Activated CD8-positive, alpha-beta T cell treated with anti-CD3 and anti-CD28 coated beads for 36 hours (primary cell): ENCODE results near the gene C1orf159. TPM values are rescaled to one million over a fixed set of nuclear protein-coding genes. Genes with fewer than 3 reads are reported as not detected.

Experiments used
- ATAC-seq: fragments of 200-7000 bp; cut with Tn5 transposase; one replicate; pipeline ENCODE4 v1.10.0; 2021; ENCODE audit warnings: mild to moderate bottlenecking, moderate library complexity
- CTCF ChIA-PET: fragments of 350-600 bp; sonication (Branson Sonifier 250); formaldehyde crosslinking; loops from one replicate; lab custom pipeline; 2021; ENCODE audit warnings: antibody characterized with exemption; lab: Charles Lee
- POLR2A ChIA-PET: fragments of 350-600 bp; sonication (Branson Sonifier 250); formaldehyde crosslinking; loops from one replicate; lab custom pipeline; 2021; ENCODE audit warnings: antibody characterized with exemption; lab: Charles Lee
- DNase-seq: peaks from one replicate; pipeline ENCODE4 v3.0.0-alpha.2; 2020
- H3K27ac Mint-ChIP-seq: one replicate; pipeline ENCODE4 v1.8.0; 2021; ENCODE audit warnings: mild to moderate bottlenecking, mixed read lengths
- H3K27me3 Mint-ChIP-seq: one replicate; pipeline ENCODE4 v1.8.0; 2021; ENCODE audit warnings: mixed read lengths
- H3K36me3 Mint-ChIP-seq: one replicate; pipeline ENCODE4 v1.8.0; 2021; ENCODE audit warnings: low read depth, mixed read lengths
- H3K4me1 Mint-ChIP-seq: one replicate; pipeline ENCODE4 v1.8.0; 2021; ENCODE audit warnings: low read depth, mixed read lengths
- H3K4me3 Mint-ChIP-seq: one replicate; pipeline ENCODE4 v1.8.0; 2021; ENCODE audit warnings: mild to moderate bottlenecking, moderate library complexity, mixed read lengths
- H3K9me3 Mint-ChIP-seq: one replicate; pipeline ENCODE4 v1.8.0; 2021; ENCODE audit warnings: mixed read lengths
- CTCF ChIP-seq: fragments of 200-600 bp; IDR thresholded peaks from one replicate; pipeline ENCODE4 v1.8.0; 2022; ENCODE audit warnings: antibody characterized with exemption, mild to moderate bottlenecking
- intact Hi-C: fragments of 100-400 bp; cut with micrococcal nuclease; formaldehyde crosslinking; loops from one replicate; pipeline ENCODE4 v1.10.0; 2022
- total RNA-seq, 2 experiments: library from RNA; stranded (reverse); gene quantifications; one replicate each; pipeline ENCODE4 v1.2.3, GENCODE V29; 2021

The C1orf159 gene
- total RNA-seq, 2 experiments from 2014 or later: 17.5 to 20.3 TPM

DNA sequence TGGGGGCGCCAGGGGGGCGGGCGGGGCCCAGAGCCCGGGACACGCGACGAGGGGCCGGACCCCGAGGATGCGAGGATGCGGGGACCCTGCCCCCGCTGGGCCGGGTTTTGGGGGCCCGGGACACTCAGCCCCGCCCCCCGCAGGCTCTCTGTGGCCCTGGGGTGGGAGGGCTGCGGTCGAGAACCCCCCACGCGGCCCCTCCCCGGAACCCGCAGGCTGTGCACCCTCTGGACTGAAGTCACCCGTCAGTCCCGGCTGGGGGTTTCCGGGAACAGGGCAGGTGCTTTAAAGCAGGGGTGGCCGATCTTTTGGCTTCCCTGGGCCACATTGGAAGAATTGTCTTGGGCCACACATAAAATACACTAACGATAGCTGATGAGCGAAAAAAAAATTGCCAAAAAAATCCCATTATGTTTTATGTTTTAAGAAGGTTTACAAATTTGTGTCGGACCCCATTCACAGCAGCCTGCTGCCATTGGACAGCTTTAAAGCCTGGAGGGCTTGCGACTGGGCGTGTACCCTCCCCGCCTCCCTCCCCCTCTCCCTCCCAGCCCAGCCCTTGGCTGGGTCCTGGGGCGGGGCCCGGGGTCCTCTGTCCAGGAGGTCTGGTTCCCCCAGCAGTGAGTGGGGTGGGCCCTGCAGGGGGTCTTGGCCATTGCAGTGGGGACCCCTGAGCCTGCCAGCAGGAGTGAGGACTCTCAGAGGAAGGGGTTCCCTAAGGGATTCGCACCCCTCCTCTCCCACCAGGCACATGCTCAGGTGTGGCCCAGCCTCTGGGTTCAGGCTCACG lies 21.6 kb upstream of the C1orf159 start:
- intact Hi-C loops: no loop called here
- H3K27ac Mint-ChIP-seq: peak overlapping the region; percentile 88
- H3K36me3 Mint-ChIP-seq: no peaks in the 10 kb centered on the region
- DNase-seq (peak; percentile 89), ATAC-seq (peak; percentile 84)
- no peaks in the 10 kb centered on the region for H3K27me3 Mint-ChIP-seq
- peak overlapping the region; percentile 59 for H3K4me3 Mint-ChIP-seq
- no peaks in the 10 kb centered on the region for H3K9me3 Mint-ChIP-seq
- POLR2A ChIA-PET: interaction anchor here (1.3 to 1.7 kb wide), 2 partner anchors 15 to 94 kb away, joined by 3 to 5 read pairs; partner anchors contain the start of gene SDF4
- TF ChIP-seq CTCF: no peak
- H3K4me1 Mint-ChIP-seq: peaks cover 16% of the 10 kb centered on the region
- CTCF ChIA-PET: interaction anchor here (1.3 to 2.7 kb wide), 2 partner anchors 15 to 113 kb away, joined by 3 to 20 read pairs; no protein-coding TSS in a partner anchor

DNA sequence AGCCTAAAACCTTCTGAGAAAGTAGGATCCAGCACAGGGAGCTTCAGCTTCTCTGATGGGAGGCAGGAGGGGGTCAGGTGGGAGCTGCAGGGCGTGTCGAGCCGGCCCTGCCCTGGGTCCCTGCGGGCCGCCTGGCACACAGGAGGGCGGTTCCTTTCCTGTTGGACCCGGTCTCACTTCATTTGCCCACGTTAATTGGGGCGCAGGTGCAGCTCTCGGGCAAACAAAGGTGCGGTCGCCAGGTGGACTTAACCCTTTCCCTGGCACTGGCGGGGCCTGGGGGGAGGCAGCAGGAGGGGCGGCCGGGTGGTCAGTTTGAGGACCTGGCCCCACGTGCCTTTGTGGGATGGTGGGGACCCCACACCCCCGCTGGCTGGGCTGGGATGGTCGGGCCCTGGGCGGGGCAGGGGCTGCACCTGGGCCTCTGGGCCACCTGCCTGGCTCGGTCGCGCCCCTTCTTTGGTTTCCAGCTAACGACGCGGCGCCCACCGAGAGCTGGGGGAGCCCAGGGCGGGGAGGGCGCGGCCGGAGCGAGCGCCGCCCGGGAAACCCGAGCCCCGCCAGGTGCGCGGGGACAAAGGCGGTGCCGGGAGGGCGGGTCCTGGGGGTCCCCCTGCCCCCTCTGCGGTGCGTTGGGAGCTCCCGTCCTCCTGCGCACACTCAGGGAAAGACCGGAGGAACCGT lies 20.8 kb upstream of the C1orf159 start:
- no peaks in the 10 kb centered on the region for H3K9me3 Mint-ChIP-seq
- DNase-seq (no peak), ATAC-seq (peak; percentile 38)
- H3K27ac Mint-ChIP-seq: no peak overlapping the region
- intact Hi-C loops: no loop called here
- ChIA-PET CTCF (interaction anchor here (1.3 to 2.7 kb wide), 2 partner anchors 15 to 114 kb away, joined by 3 to 20 read pairs; no protein-coding TSS in a partner anchor), POLR2A (interaction anchor here (0.7 to 1.8 kb wide), 5 partner anchors 11 to 95 kb away, joined by 3 to 5 read pairs (median 4); partner anchors contain the start of gene SDF4)
- H3K4me3 Mint-ChIP-seq: no peak overlapping the region
- H3K36me3 Mint-ChIP-seq: no peaks in the 10 kb centered on the region
- H3K4me1 Mint-ChIP-seq: peaks cover 11% of the 10 kb centered on the region
- H3K27me3 Mint-ChIP-seq: no peaks in the 10 kb centered on the region
- TF ChIP-seq CTCF: no peak

DNA sequence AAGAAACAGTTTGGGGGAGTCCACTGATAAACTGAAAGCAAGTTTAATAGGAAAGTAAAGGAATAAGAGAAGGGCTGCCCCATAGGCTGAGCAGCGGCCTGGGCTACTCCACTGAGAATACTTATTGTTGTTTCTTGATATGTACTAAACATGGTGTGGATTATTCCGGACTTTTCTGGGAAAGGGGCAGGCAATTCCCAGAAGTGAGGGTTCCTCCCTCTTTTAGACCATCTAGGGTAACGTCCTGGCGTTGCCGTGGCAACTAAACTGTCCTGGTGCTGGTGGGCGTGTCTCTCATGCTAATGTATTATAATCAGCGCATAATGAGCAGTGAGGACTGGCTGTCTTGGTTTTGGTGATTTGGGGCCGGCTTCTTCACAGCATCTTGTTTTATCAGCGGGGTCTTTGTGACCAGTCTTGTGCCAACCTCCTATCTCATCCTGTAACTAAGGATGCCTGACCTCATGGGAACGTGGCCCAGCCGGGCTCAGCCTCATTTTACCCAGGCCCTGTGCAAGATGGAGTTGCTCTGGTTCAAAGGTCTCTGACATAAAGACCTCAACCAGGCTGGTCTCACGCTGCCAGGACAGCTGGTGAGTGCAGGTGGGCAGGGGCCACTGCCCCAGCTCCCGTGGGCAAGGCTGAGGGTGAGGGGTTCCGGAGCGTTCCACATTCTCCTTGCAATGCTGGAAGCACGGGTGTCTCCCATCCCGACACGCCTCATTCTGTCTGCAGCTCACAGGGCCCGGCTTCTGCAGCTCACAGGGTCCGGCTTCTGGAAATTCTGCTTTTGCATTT lies 19.6 kb upstream of the C1orf159 start:
- Mint-ChIP-seq H3K4me3 (no peak overlapping the region), H3K4me1 (peaks cover 11% of the 10 kb centered on the region), H3K27ac (no peak overlapping the region), H3K27me3 (no peaks in the 10 kb centered on the region), H3K9me3 (no peaks in the 10 kb centered on the region), H3K36me3 (no peaks in the 10 kb centered on the region)
- ATAC-seq: no peak
- intact Hi-C loops: no loop called here
- POLR2A ChIA-PET: interaction anchor here (0.7 to 1.8 kb wide), 3 partner anchors 13 to 70 kb away, joined by 3 to 5 read pairs (median 5); no protein-coding TSS in a partner anchor
- CTCF ChIA-PET: interaction anchor here (2.7 kb wide), 1 partner anchor 13 kb away, joined by 20 read pairs; no protein-coding TSS in a partner anchor
- no peak for DNase-seq
- no peak for TF ChIP-seq CTCF

GRCh38 chr1:1134300-1134970 lies 18.5 kb upstream of the C1orf159 start:
- DNase-seq (no peak), ATAC-seq (no peak)
- POLR2A ChIA-PET: no interaction called here
- no peaks in the 10 kb centered on the region for H3K27me3 Mint-ChIP-seq
- CTCF ChIA-PET: no interaction called here
- H3K36me3 Mint-ChIP-seq: no peaks in the 10 kb centered on the region
- peaks cover 11% of the 10 kb centered on the region for H3K4me1 Mint-ChIP-seq
- no peak for TF ChIP-seq CTCF
- no peaks in the 10 kb centered on the region for H3K9me3 Mint-ChIP-seq
- no peak overlapping the region for H3K4me3 Mint-ChIP-seq
- H3K27ac Mint-ChIP-seq: no peak overlapping the region
- intact Hi-C loops: no loop called here
